ENCODE data around the gene FLVCR1. TPM values are rescaled to one million over a fixed set of nuclear protein-coding genes. Genes with fewer than 3 reads are reported as not detected.

FLVCR1 gene
- polyA plus RNA-seq, 1 experiment, result 2.0 TPM

GRCh38 chr1:212820969-212821368, 37.1 kb upstream of the FLVCR1 start:
- H3K4me3 ChIP-seq (ENCODE audit: low read depth, low read length), result no peak overlapping the region
- POLR2A ChIA-PET, result no interaction called here
- H3K9me3 ChIP-seq (ENCODE audit: control insufficient read depth, insufficient read depth, low read length), result peaks cover 19% of the 10 kb centered on the region
- no peak for DNase-seq (ENCODE audit: low read depth, low spot score)
- no peaks in the 10 kb centered on the region for H3K27me3 ChIP-seq (ENCODE audit: control insufficient read depth, insufficient read depth, low read length)
- no peak for TF ChIP-seq CTCF (IDR thresholded peaks at IDR 0.05; ENCODE audit: low read depth, low read length)
- CTCF ChIA-PET, result interaction anchor here (1.3 kb wide), 1 partner anchor 174 kb away, joined by 4 read pairs; no protein-coding TSS in a partner anchor
- H3K27ac ChIP-seq (ENCODE audit: low read depth, low read length), result no peak overlapping the region

- CTCF ChIA-PET, result no interaction called here
- DNase-seq (ENCODE audit: low read depth, low spot score), result no peak
These were observed 35.1 kb upstream of the FLVCR1 start for GRCh38 chr1:212822956-212823355.

GRCh38 chr1:212824201-212824600, 33.9 kb upstream of the FLVCR1 start:
- no peak overlapping the region for H3K27ac ChIP-seq (ENCODE audit: low read depth, low read length)
- ChIA-PET CTCF (interaction anchor here (0.6 kb wide), 1 partner anchor 19 kb away, joined by 4 read pairs; no protein-coding TSS in a partner anchor), POLR2A (no interaction called here)
- H3K9me3 ChIP-seq (ENCODE audit: control insufficient read depth, insufficient read depth, low read length), result peaks cover 23% of the 10 kb centered on the region
- TF ChIP-seq CTCF (IDR thresholded peaks at IDR 0.05; ENCODE audit: low read depth, low read length), result no peak
- H3K4me3 ChIP-seq (ENCODE audit: low read depth, low read length), result no peak overlapping the region
- no peaks in the 10 kb centered on the region for H3K27me3 ChIP-seq (ENCODE audit: control insufficient read depth, insufficient read depth, low read length)
- no peak for DNase-seq (ENCODE audit: low read depth, low spot score)

More at GRCh38 chr1:212822956-212823355, 35.1 kb upstream of the FLVCR1 start:
- H3K4me3 ChIP-seq (ENCODE audit: low read depth, low read length), result no peak overlapping the region
- no peaks in the 10 kb centered on the region for H3K27me3 ChIP-seq (ENCODE audit: control insufficient read depth, insufficient read depth, low read length)
- no peak for TF ChIP-seq CTCF (IDR thresholded peaks at IDR 0.05; ENCODE audit: low read depth, low read length)
- POLR2A ChIA-PET, result no interaction called here
- no peak overlapping the region for H3K27ac ChIP-seq (ENCODE audit: low read depth, low read length)
- peaks cover 23% of the 10 kb centered on the region for H3K9me3 ChIP-seq (ENCODE audit: control insufficient read depth, insufficient read depth, low read length)

- H3K27me3 ChIP-seq (ENCODE audit: control insufficient read depth, insufficient read depth, low read length), result no peaks in the 10 kb centered on the region
- H3K9me3 ChIP-seq (ENCODE audit: control insufficient read depth, insufficient read depth, low read length), result peaks cover 23% of the 10 kb centered on the region
- DNase-seq (ENCODE audit: low read depth, low spot score), result no peak
- no peak overlapping the region for H3K4me3 ChIP-seq (ENCODE audit: low read depth, low read length)
- ChIA-PET CTCF (interaction anchor here (1.6 kb wide), 1 partner anchor 11 kb away, joined by 4 read pairs; no protein-coding TSS in a partner anchor), POLR2A (no interaction called here)
- H3K27ac ChIP-seq (ENCODE audit: low read depth, low read length), result no peak overlapping the region
- TF ChIP-seq CTCF (IDR thresholded peaks at IDR 0.05; ENCODE audit: low read depth, low read length), result no peak
These were observed 32.1 kb upstream of the FLVCR1 start for GRCh38 chr1:212825798-212826452.

- no peak for TF ChIP-seq CTCF (IDR thresholded peaks at IDR 0.05; ENCODE audit: low read depth, low read length)
- CTCF ChIA-PET, result interaction anchor here (1.6 kb wide), 1 partner anchor 12 kb away, joined by 4 read pairs; no protein-coding TSS in a partner anchor
- H3K27ac ChIP-seq (ENCODE audit: low read depth, low read length), result no peak overlapping the region
- POLR2A ChIA-PET, result no interaction called here
- no peak for DNase-seq (ENCODE audit: low read depth, low spot score)
- H3K27me3 ChIP-seq (ENCODE audit: control insufficient read depth, insufficient read depth, low read length), result no peaks in the 10 kb centered on the region
- H3K4me3 ChIP-seq (ENCODE audit: low read depth, low read length), result no peak overlapping the region
- peaks cover 23% of the 10 kb centered on the region for H3K9me3 ChIP-seq (ENCODE audit: control insufficient read depth, insufficient read depth, low read length)
These were observed 30.8 kb upstream of the FLVCR1 start for GRCh38 chr1:212827171-212827776.

All from AG04450 (cell line).